ENCODE data around the gene C3. TPM values are rescaled to one million over a fixed set of nuclear protein-coding genes. Genes with fewer than 3 reads are reported as not detected.

Gene C3
- total RNA-seq, 6 donors from 2014 or later: 461 to 1,221 (median 854) TPM

DNA sequence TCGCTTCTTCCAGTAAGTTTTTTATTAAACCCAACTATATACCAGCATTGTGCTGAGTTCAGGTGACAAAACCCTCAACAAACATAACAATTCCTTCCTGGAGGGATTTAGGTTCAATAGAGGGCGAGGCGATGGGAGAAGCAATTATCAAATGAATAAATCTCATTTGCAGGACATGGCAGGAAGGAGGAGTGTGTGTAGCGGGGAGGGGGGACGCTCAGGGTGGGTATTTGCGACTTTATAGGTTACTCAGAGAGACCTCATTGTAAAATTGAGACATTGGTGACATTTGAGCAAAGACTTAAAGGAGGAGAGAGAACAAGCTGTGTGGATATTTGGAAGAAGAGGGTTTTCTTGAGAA is 3.9 kb downstream of the C3 start:
- TF ChIP-seq CTCF (IDR thresholded peaks at IDR 0.05) (no peak), POLR2AphosphoS5 (IDR thresholded peaks at IDR 0.05) (no peak), EP300 (IDR thresholded peaks at IDR 0.05) (no peak), POLR2A (IDR thresholded peaks at IDR 0.05) (no peak)
- Histone ChIP-seq H3K36me3 (peaks cover 0 to 24% (median 6%) of the 10 kb centered on the region in 4 donors), H3K27me3 (no peaks in the 10 kb centered on the region), H3K9me3 (no peaks in the 10 kb centered on the region), H3K27ac (no peak overlapping the region), H3K4me3 (no peak overlapping the region), H3K4me1 (peaks cover 7 to 15% (median 13%) of the 10 kb centered on the region in 4 donors)
- ATAC-seq (ENCODE audit: low FRiP score in 2 of 2): no peak
- 59 to 72% methylated on average over 6 of the region's 6 CpGs for WGBS, 2 donors
- no peak for DNase-seq

GRCh38 chr19:6714749-6715555 is 5.5 kb downstream of the C3 start:
- Histone ChIP-seq H3K36me3 (peaks cover 0 to 31% (median 12%) of the 10 kb centered on the region in 4 donors), H3K4me1 (peaks cover 0 to under 1% (median 0%) of the 10 kb centered on the region in 4 donors), H3K9me3 (no peaks in the 10 kb centered on the region), H3K27ac (no peak overlapping the region), H3K27me3 (no peaks in the 10 kb centered on the region), H3K4me3 (no peak overlapping the region)
- no peak for ATAC-seq (ENCODE audit: low FRiP score in 2 of 2)
- no peak for DNase-seq
- TF ChIP-seq CTCF (IDR thresholded peaks at IDR 0.05) (no peak), POLR2AphosphoS5 (IDR thresholded peaks at IDR 0.05) (no peak), EP300 (IDR thresholded peaks at IDR 0.05) (no peak), POLR2A (IDR thresholded peaks at IDR 0.05) (no peak)
- WGBS, 2 donors: 89 to 91% methylated on average over 11 of the region's 11 CpGs

GRCh38 chr19:6713773-6714692 is 6.4 kb downstream of the C3 start:
- no peak overlapping the region for H3K4me3 ChIP-seq
- peaks cover 0 to 34% (median 12%) of the 10 kb centered on the region in 4 donors for H3K36me3 ChIP-seq
- H3K9me3 ChIP-seq: no peaks in the 10 kb centered on the region
- 61 to 63% methylated on average over 9 to 22 of the region's 24 CpGs for WGBS, 2 donors
- TF ChIP-seq CTCF (IDR thresholded peaks at IDR 0.05) (no peak), POLR2AphosphoS5 (IDR thresholded peaks at IDR 0.05) (no peak), EP300 (IDR thresholded peaks at IDR 0.05) (no peak), POLR2A (IDR thresholded peaks at IDR 0.05) (no peak)
- ATAC-seq (ENCODE audit: low FRiP score in 2 of 2): no peak
- H3K27ac ChIP-seq: no peak overlapping the region
- no peaks in the 10 kb centered on the region for H3K4me1 ChIP-seq
- peak in 1 of 2 donors; percentile 66 for DNase-seq
- H3K27me3 ChIP-seq: no peaks in the 10 kb centered on the region

DNA sequence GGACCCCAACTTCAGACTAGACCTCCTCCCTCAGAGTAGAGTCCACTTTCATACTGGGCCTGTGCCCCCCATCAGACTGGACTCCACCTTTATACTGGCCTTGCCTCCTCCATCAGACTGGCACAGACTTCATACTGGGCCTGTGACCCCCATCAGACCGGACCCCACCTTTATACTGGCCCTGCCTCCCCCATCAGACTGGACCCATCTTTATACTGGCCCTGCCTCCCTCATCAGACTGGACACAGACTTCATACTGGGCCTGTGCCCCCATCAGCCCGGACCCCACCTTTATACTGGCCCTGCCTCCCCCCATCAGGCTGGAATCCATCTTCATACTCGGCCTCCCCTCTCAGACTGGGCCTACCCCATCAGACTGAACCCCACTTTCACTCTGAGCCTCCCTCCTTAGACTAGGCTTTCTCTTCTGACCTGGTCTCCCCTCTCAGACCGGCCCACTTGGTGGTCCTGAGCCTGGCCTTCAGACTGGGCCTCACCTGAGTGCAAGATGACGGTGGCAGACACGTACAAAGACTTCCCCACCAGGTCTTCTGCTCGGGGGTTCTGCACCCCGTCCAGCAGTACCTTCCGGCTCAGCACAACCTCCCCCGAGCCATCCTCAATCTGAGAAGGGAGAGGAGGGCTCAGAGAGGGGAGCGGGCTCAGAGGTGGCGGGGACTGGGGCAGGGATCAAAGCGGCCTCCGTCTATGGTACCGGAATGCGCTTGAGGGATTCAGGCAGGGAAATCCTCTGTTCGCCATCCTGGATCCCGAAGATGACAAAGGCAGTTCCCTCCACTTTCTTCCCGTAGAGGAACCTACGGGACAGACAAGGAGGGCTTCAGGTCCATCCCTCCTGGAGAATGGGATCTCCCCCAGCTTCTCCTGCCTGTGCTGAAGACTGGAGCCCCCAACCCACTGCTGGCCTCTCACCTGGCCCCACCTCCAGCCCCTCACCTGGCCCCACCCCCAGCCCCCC is 7.5 kb downstream of the C3 start:
- DNase-seq (no peak), ATAC-seq (ENCODE audit: low FRiP score in 2 of 2) (no peak)
- Histone ChIP-seq H3K27ac (no peak overlapping the region), H3K9me3 (no peaks in the 10 kb centered on the region), H3K27me3 (no peaks in the 10 kb centered on the region), H3K4me1 (no peaks in the 10 kb centered on the region), H3K4me3 (no peak overlapping the region), H3K36me3 (peaks cover 0 to 37% (median 12%) of the 10 kb centered on the region in 4 donors)
- 90 to 94% methylated on average over 20 of the region's 20 CpGs for WGBS, 2 donors
- TF ChIP-seq CTCF (IDR thresholded peaks at IDR 0.05) (no peak), POLR2A (IDR thresholded peaks at IDR 0.05) (no peak), EP300 (IDR thresholded peaks at IDR 0.05) (no peak), POLR2AphosphoS5 (IDR thresholded peaks at IDR 0.05) (no peak)

Data from upper lobe of left lung (tissue), 6 donors.